Mesodermal cell (in vitro differentiated cells): Measurements from ENCODE around the gene IRF8.
"Not testable (repeated sequence)": the region's sequence is repeated elsewhere in the genome, so short reads cannot be mapped to it uniquely, and the experiment has no call there.

Source experiments
- H3K27ac ChIP-seq: 2 replicates; pipeline ENCODE4 v1.7.0; 2013; ENCODE audit warnings: mild to moderate bottlenecking, low read depth, low read length, moderate library complexity; ENCODE audit not compliant: severe bottlenecking
- H3K36me3 ChIP-seq: 2 replicates; pipeline ENCODE4 v1.7.1; 2013; ENCODE audit warnings: mild to moderate bottlenecking, low read length, moderate library complexity; ENCODE audit not compliant: control insufficient read depth, insufficient read depth
- H3K4me1 ChIP-seq: one replicate; pipeline ENCODE4 v1.7.1; 2013; ENCODE audit warnings: mild to moderate bottlenecking, low read length; ENCODE audit not compliant: insufficient read depth, control insufficient read depth, poor library complexity, severe bottlenecking
- H3K4me3 ChIP-seq: 2 replicates; pipeline ENCODE4 v1.7.0; 2013; ENCODE audit warnings: low read length, control low read depth, mild to moderate bottlenecking; ENCODE audit not compliant: insufficient read depth, poor library complexity, severe bottlenecking; ENCODE audit errors: extremely low read depth
- H3K9me3 ChIP-seq: 2 replicates; pipeline ENCODE4 v1.7.1; 2013; ENCODE audit warnings: mild to moderate bottlenecking, low read length, moderate library complexity; ENCODE audit not compliant: control insufficient read depth
- WGBS, 2 experiments: methylation state at CpG; one replicate each; pipeline ENCODE4 v1.1.5; 2013; ENCODE audit warnings: missing lambda C conversion rate in 2 of 2; ENCODE audit not compliant: insufficient coverage in 2 of 2; 5-methylcytosine and 5-hydroxymethylcytosine counted together

Gene IRF8

GRCh38 chr16:85869785-85870558 lies 29.0 kb upstream of the IRF8 start:
- H3K4me3 ChIP-seq = no peak overlapping the region
- H3K9me3 ChIP-seq = peaks cover 6% of the 10 kb centered on the region
- no peak overlapping the region for H3K27ac ChIP-seq
- 65 to 67% methylated on average over 3 to 7 of the region's 12 CpGs for WGBS, 2 experiments
- no peaks in the 10 kb centered on the region for H3K36me3 ChIP-seq
- H3K4me1 ChIP-seq = peaks cover 6% of the 10 kb centered on the region

- Histone ChIP-seq H3K27ac (no peak overlapping the region), H3K4me3 (no peak overlapping the region), H3K4me1 (peaks cover 6% of the 10 kb centered on the region), H3K9me3 (peaks cover 6% of the 10 kb centered on the region), H3K36me3 (no peaks in the 10 kb centered on the region)
- WGBS, 2 experiments = 88 to 100% methylated on average over 4 to 5 of the region's 7 CpGs
These were observed 27.2 kb upstream of the IRF8 start for GRCh38 chr16:85871756-85872155.

GRCh38 chr16:85872734-85873133 lies 26.2 kb upstream of the IRF8 start:
- Histone ChIP-seq H3K4me1 (peaks cover 6% of the 10 kb centered on the region), H3K9me3 (peaks cover 4% of the 10 kb centered on the region), H3K36me3 (no peaks in the 10 kb centered on the region), H3K27ac (no peak overlapping the region), H3K4me3 (no peak overlapping the region)
- WGBS, 2 experiments = 95 to 96% methylated on average over 4 to 6 of the region's 7 CpGs

GRCh38 chr16:85873153-85873552 lies 25.8 kb upstream of the IRF8 start:
- Histone ChIP-seq H3K4me3 (no peak overlapping the region), H3K27ac (no peak overlapping the region), H3K9me3 (no peaks in the 10 kb centered on the region), H3K4me1 (peaks cover 6% of the 10 kb centered on the region), H3K36me3 (no peaks in the 10 kb centered on the region)
- 88 to 94% methylated on average over 6 to 7 of the region's 8 CpGs for WGBS, 2 experiments

- not testable (repeated sequence) for H3K4me1 ChIP-seq, H3K4me3 ChIP-seq, H3K9me3 ChIP-seq, H3K36me3 ChIP-seq, H3K27ac ChIP-seq
- WGBS, 2 experiments = no CpG with 5 or more reads among the region's 5 CpGs
These were observed 24.9 kb upstream of the IRF8 start for GRCh38 chr16:85874031-85874430.

- WGBS, 2 experiments = 100% methylated on average over 1 to 3 of the region's 5 CpGs
- no peaks in the 10 kb centered on the region for H3K36me3 ChIP-seq
- H3K4me3 ChIP-seq = no peak overlapping the region
These were observed 20.6 kb upstream of the IRF8 start for GRCh38 chr16:85878407-85878806.

GRCh38 chr16:85878875-85879274 lies 20.1 kb upstream of the IRF8 start:
- 48 to 55% methylated on average over 5 of the region's 5 CpGs for WGBS, 2 experiments
- no peaks in the 10 kb centered on the region for H3K9me3 ChIP-seq
- H3K4me1 ChIP-seq = peaks cover 4% of the 10 kb centered on the region
- no peaks in the 10 kb centered on the region for H3K36me3 ChIP-seq
- no peak overlapping the region for H3K4me3 ChIP-seq
- H3K27ac ChIP-seq = no peak overlapping the region

More at GRCh38 chr16:85878407-85878806, 20.6 kb upstream of the IRF8 start:
- peaks cover 4% of the 10 kb centered on the region for H3K4me1 ChIP-seq
- no peaks in the 10 kb centered on the region for H3K9me3 ChIP-seq
- H3K27ac ChIP-seq = no peak overlapping the region

GRCh38 chr16:85879549-85879948 lies 19.4 kb upstream of the IRF8 start:
- H3K27ac ChIP-seq = no peak overlapping the region
- WGBS, 2 experiments = 80 to 90% methylated on average over 3 to 4 of the region's 6 CpGs
- H3K4me3 ChIP-seq = no peak overlapping the region
- H3K36me3 ChIP-seq = no peaks in the 10 kb centered on the region
- H3K4me1 ChIP-seq = peaks cover 4% of the 10 kb centered on the region
- H3K9me3 ChIP-seq = no peaks in the 10 kb centered on the region

- no peak overlapping the region for H3K27ac ChIP-seq
- H3K36me3 ChIP-seq = no peaks in the 10 kb centered on the region
- H3K4me1 ChIP-seq = peaks cover 4% of the 10 kb centered on the region
- H3K9me3 ChIP-seq = no peaks in the 10 kb centered on the region
- no peak overlapping the region for H3K4me3 ChIP-seq
- 86 to 100% methylated on average over 1 to 2 of the region's 3 CpGs for WGBS, 2 experiments
These were observed 18.8 kb upstream of the IRF8 start for GRCh38 chr16:85879975-85880831.

GRCh38 chr16:85880861-85881260 lies 18.1 kb upstream of the IRF8 start:
- H3K4me1 ChIP-seq = peaks cover 4% of the 10 kb centered on the region
- H3K36me3 ChIP-seq = no peaks in the 10 kb centered on the region
- no peak overlapping the region for H3K4me3 ChIP-seq
- H3K27ac ChIP-seq = no peak overlapping the region
- no peaks in the 10 kb centered on the region for H3K9me3 ChIP-seq
- WGBS, 2 experiments = 72 to 83% methylated on average over 1 to 3 of the region's 3 CpGs

- H3K9me3 ChIP-seq = no peaks in the 10 kb centered on the region
- peaks cover 4% of the 10 kb centered on the region for H3K4me1 ChIP-seq
- H3K36me3 ChIP-seq = no peaks in the 10 kb centered on the region
- 62 to 64% methylated on average over 3 of the region's 3 CpGs for WGBS, 2 experiments
- H3K27ac ChIP-seq = no peak overlapping the region
- H3K4me3 ChIP-seq = no peak overlapping the region
These were observed 17.5 kb upstream of the IRF8 start for GRCh38 chr16:85881436-85881835.
